GM12864 (cell line): ENCODE measurements around the gene CCDC92.

Source experiments
- DNase-seq: peaks from one replicate; pipeline ENCODE4 v3.0.0-alpha.2; 2011; ENCODE audit warnings: low read depth
- H3K4me3 ChIP-seq: 2 replicates; pipeline ENCODE4 v1.5.1; 2011; ENCODE audit warnings: mild to moderate bottlenecking, low read depth, low read length, control low read depth
- CTCF ChIP-seq: IDR thresholded peaks from 2 replicates; pipeline ENCODE4 v1.5.1; 2011; ENCODE audit warnings: low read depth, mild to moderate bottlenecking, moderate library complexity, low read length, control low read depth, inconsistent platforms; ENCODE audit errors: missing control alignments

CCDC92 gene

GRCh38 chr12:123979566-123979965, 6.9 kb upstream of the CCDC92 start:
- no peak overlapping the region for H3K4me3 ChIP-seq
- no peak for DNase-seq
- no peak for TF ChIP-seq CTCF

- H3K4me3 ChIP-seq = no peak overlapping the region
- no peak for TF ChIP-seq CTCF
Measured at GRCh38 chr12:123976227-123976826, 3.7 kb upstream of the CCDC92 start.

GRCh38 chr12:123973552-123974341, 1.1 kb upstream of the CCDC92 start:
- peak overlapping the region; percentile 63 for H3K4me3 ChIP-seq
- TF ChIP-seq CTCF = no peak
- DNase-seq = no peak

More at GRCh38 chr12:123976227-123976826, 3.7 kb upstream of the CCDC92 start:
- no peak for DNase-seq

GRCh38 chr12:123971770-123972456, 718 bp downstream of the CCDC92 start:
- no peak for TF ChIP-seq CTCF
- H3K4me3 ChIP-seq = peak overlapping the region; percentile 73
- DNase-seq = no peak

GRCh38 chr12:123971449-123971769, 1.2 kb downstream of the CCDC92 start:
- no peak for TF ChIP-seq CTCF
- DNase-seq = no peak
- H3K4me3 ChIP-seq = peak overlapping the region; percentile 73; the same call in 1 of the 2 replicates

GRCh38 chr12:123967121-123967586, 5.5 kb downstream of the CCDC92 start:
- TF ChIP-seq CTCF = no peak
- H3K4me3 ChIP-seq = no peak overlapping the region
- no peak for DNase-seq
